ENCODE measurements around the gene MUC5B.

Gene MUC5B

GRCh38 chr11:1288426-1289151, 65.7 kb downstream of the MUC5B start:
- no peak for FAIRE-seq

- no peak for FAIRE-seq
These were observed 66.5 kb downstream of the MUC5B start for GRCh38 chr11:1289211-1289935.

- FAIRE-seq = no peak
These were observed 67.5 kb downstream of the MUC5B start for GRCh38 chr11:1290052-1291040.

- FAIRE-seq = no peak
These were observed 68.6 kb downstream of the MUC5B start for GRCh38 chr11:1291295-1292017.

GRCh38 chr11:1292018-1292643, 69.3 kb downstream of the MUC5B start:
- FAIRE-seq = no peak

GRCh38 chr11:1292644-1293618, 70.1 kb downstream of the MUC5B start:
- no peak for FAIRE-seq

- no peak for FAIRE-seq
These were observed 70.8 kb downstream of the MUC5B start for GRCh38 chr11:1293619-1294015.

GRCh38 chr11:1295086-1295485, 72.2 kb downstream of the MUC5B start:
- FAIRE-seq = no peak

GRCh38 chr11:1295591-1295990, 72.7 kb downstream of the MUC5B start:
- FAIRE-seq = no peak

GRCh38 chr11:1296287-1296686, 73.4 kb downstream of the MUC5B start:
- FAIRE-seq = no peak

- FAIRE-seq = no peak
These were observed 74.2 kb downstream of the MUC5B start for GRCh38 chr11:1297011-1297575.

- no peak for FAIRE-seq
These were observed 75.0 kb downstream of the MUC5B start for GRCh38 chr11:1297576-1298473.

- no peak for FAIRE-seq
These were observed 76.0 kb downstream of the MUC5B start for GRCh38 chr11:1298695-1299492.

GRCh38 chr11:1299621-1300020, 76.8 kb downstream of the MUC5B start:
- no peak for FAIRE-seq

GRCh38 chr11:1300121-1300520, 77.3 kb downstream of the MUC5B start:
- FAIRE-seq = no peak

GRCh38 chr11:1300569-1301187, 77.8 kb downstream of the MUC5B start:
- FAIRE-seq = no peak

GRCh38 chr11:1301220-1302000, 78.5 kb downstream of the MUC5B start:
- FAIRE-seq = no peak
